Hepatocyte (in vitro differentiated cells): ENCODE measurements around the gene SRPK1. TPM values are rescaled to one million over a fixed set of nuclear protein-coding genes. Genes with fewer than 3 reads are reported as not detected.

ENCODE experiments used
- DNase-seq: peaks from one replicate; pipeline ENCODE4 v3.0.0-alpha.2; 2016; ENCODE audit warnings: low spot score
- H2AFZ ChIP-seq: fragments of 200-600 bp; sonication (generic); 2 replicates; pipeline ENCODE4 v1.6.0; 2016; ENCODE audit warnings: antibody characterized with exemption, mild to moderate bottlenecking
- H3K27ac ChIP-seq: fragments of 200-600 bp; sonication (generic); 2 replicates; pipeline ENCODE4 v1.5.1; 2016; ENCODE audit warnings: mild to moderate bottlenecking
- H3K27me3 ChIP-seq: fragments of 200-600 bp; sonication (generic); 2 replicates; pipeline ENCODE4 v1.6.1; 2016
- H3K36me3 ChIP-seq: fragments of 200-600 bp; sonication (generic); replicated peaks from 2 replicates; pipeline ENCODE4 v1.5.1; 2016; ENCODE audit warnings: low read depth; ENCODE audit not compliant: insufficient read depth
- H3K4me1 ChIP-seq: fragments of 200-600 bp; sonication (generic); 2 replicates; pipeline ENCODE4 v1.5.1; 2016; ENCODE audit warnings: mild to moderate bottlenecking, moderate library complexity; ENCODE audit not compliant: insufficient read depth
- H3K4me2 ChIP-seq: fragments of 200-600 bp; sonication (generic); 2 replicates; pipeline ENCODE4 v1.6.0; 2016
- H3K4me3 ChIP-seq: fragments of 200-600 bp; sonication (generic); 2 replicates; pipeline ENCODE4 v1.5.1; 2016; ENCODE audit warnings: mild to moderate bottlenecking
- H3K79me2 ChIP-seq: fragments of 200-600 bp; sonication (generic); 2 replicates; pipeline ENCODE4 v1.6.0; 2017; ENCODE audit warnings: mild to moderate bottlenecking
- H3K9me2 ChIP-seq: fragments of 200-600 bp; sonication (generic); replicated peaks from 2 replicates; pipeline ENCODE4 v1.6.0; 2017; ENCODE audit warnings: mild to moderate bottlenecking; ENCODE audit not compliant: insufficient read depth
- H3K9me3 ChIP-seq: fragments of 200-600 bp; sonication (generic); 2 replicates; pipeline ENCODE4 v1.5.1; 2016; ENCODE audit warnings: low read depth, mild to moderate bottlenecking
- H4K20me1 ChIP-seq: fragments of 200-600 bp; sonication (generic); 2 replicates; pipeline ENCODE4 v1.6.0; 2016; ENCODE audit warnings: mild to moderate bottlenecking; ENCODE audit not compliant: insufficient read depth, poor library complexity, severe bottlenecking
- CTCF ChIP-seq: fragments of 200-600 bp; sonication (generic); IDR thresholded peaks from 2 replicates; pipeline ENCODE4 v1.5.1; 2016; ENCODE audit warnings: antibody characterized with exemption, mild to moderate bottlenecking; ENCODE audit not compliant: poor library complexity
- EZH2 ChIP-seq: fragments of 200-600 bp; sonication (generic); IDR thresholded peaks from 2 replicates; pipeline ENCODE4 v1.6.1; 2016; ENCODE audit warnings: antibody characterized with exemption, mild to moderate bottlenecking, borderline replicate concordance
- EZH2phosphoT487 ChIP-seq: fragments of 200-600 bp; sonication (generic); IDR thresholded peaks from one replicate; pipeline ENCODE4 v1.6.1; 2018; ENCODE audit warnings: antibody characterized with exemption, mild to moderate bottlenecking, low read depth, moderate library complexity; ENCODE audit not compliant: unreplicated experiment, severe bottlenecking
- WGBS: methylation state at CpG from one replicate; pipeline ENCODE4 v1.1.6; 2016; ENCODE audit warnings: low lambda C conversion rate; ENCODE audit errors: missing lambda C conversion rate; 5-methylcytosine and 5-hydroxymethylcytosine counted together
- polyA plus RNA-seq: library from polyadenylated mRNA; unstranded; fragments of >200 nt; fragmentation: Nextera tagmentation; extraction: Ambion mirVana; gene quantifications from 2 replicates; pipeline ENCODE4 v1.2.1, GENCODE V29; 2016
- total RNA-seq: library from RNA; depleted of rRNA; stranded (reverse); fragments of >200 nt; gene quantifications from 2 replicates; pipeline ENCODE4 v1.2.3, GENCODE V29; 2014

SRPK1 gene
- total and polyA plus RNA-seq, 2 experiments from 2014 or later = 39.3 to 63.9 TPM

GRCh38 chr6:35876902-35877301 lies 44.0 kb downstream of the SRPK1 start:
- no peaks in the 10 kb centered on the region for H3K9me2 ChIP-seq
- no peak overlapping the region for H3K27ac ChIP-seq
- no peaks in the 10 kb centered on the region for H3K4me1 ChIP-seq
- H3K9me3 ChIP-seq = no peaks in the 10 kb centered on the region
- no peak for DNase-seq
- no peaks in the 10 kb centered on the region for H3K36me3 ChIP-seq
- no peaks in the 10 kb centered on the region for H3K27me3 ChIP-seq
- H3K4me3 ChIP-seq = no peak overlapping the region
- H2AFZ ChIP-seq = no peak overlapping the region
- no peaks in the 10 kb centered on the region for H3K79me2 ChIP-seq
- H3K4me2 ChIP-seq = no peak overlapping the region
- 95% methylated on average over 2 of the region's 2 CpGs for WGBS
- TF ChIP-seq EZH2phosphoT487 (no peak), CTCF (no peak), EZH2 (no peak)
- H4K20me1 ChIP-seq = no peaks in the 10 kb centered on the region

GRCh38 chr6:35874730-35875129 lies 46.2 kb downstream of the SRPK1 start:
- DNase-seq = no peak
- TF ChIP-seq CTCF (no peak), EZH2phosphoT487 (no peak), EZH2 (no peak)
- Histone ChIP-seq H3K4me2 (no peak overlapping the region), H3K9me3 (no peaks in the 10 kb centered on the region), H3K27ac (no peak overlapping the region), H3K27me3 (no peaks in the 10 kb centered on the region), H3K9me2 (no peaks in the 10 kb centered on the region), H3K79me2 (no peaks in the 10 kb centered on the region), H2AFZ (no peak overlapping the region), H4K20me1 (no peaks in the 10 kb centered on the region), H3K36me3 (peaks cover under 1% of the 10 kb centered on the region), H3K4me1 (no peaks in the 10 kb centered on the region), H3K4me3 (no peak overlapping the region)
- WGBS = 81% methylated on average over 1 of the region's 1 CpG

- H3K4me1 ChIP-seq = no peaks in the 10 kb centered on the region
- no peak for DNase-seq
- peaks cover 6% of the 10 kb centered on the region for H3K79me2 ChIP-seq
- H3K4me3 ChIP-seq = no peak overlapping the region
- no peaks in the 10 kb centered on the region for H3K27me3 ChIP-seq
- H2AFZ ChIP-seq = no peak overlapping the region
- no peaks in the 10 kb centered on the region for H3K36me3 ChIP-seq
- no peak overlapping the region for H3K27ac ChIP-seq
- no peaks in the 10 kb centered on the region for H3K9me2 ChIP-seq
- no peak for TF ChIP-seq EZH2
- TF ChIP-seq CTCF = no peak
- no peak for TF ChIP-seq EZH2phosphoT487
- H3K9me3 ChIP-seq = no peaks in the 10 kb centered on the region
- no peak overlapping the region for H3K4me2 ChIP-seq
- WGBS = 97% methylated on average over 4 of the region's 4 CpGs
- H4K20me1 ChIP-seq = no peaks in the 10 kb centered on the region
Measured at GRCh38 chr6:35859367-35859766, 61.5 kb downstream of the SRPK1 start.

- no peaks in the 10 kb centered on the region for H4K20me1 ChIP-seq
- no peaks in the 10 kb centered on the region for H3K27me3 ChIP-seq
- no peak for TF ChIP-seq EZH2phosphoT487
- TF ChIP-seq EZH2 = no peak
- TF ChIP-seq CTCF = no peak
- H3K4me3 ChIP-seq = no peak overlapping the region
- no peaks in the 10 kb centered on the region for H3K9me2 ChIP-seq
- no peak overlapping the region for H3K4me2 ChIP-seq
- no peaks in the 10 kb centered on the region for H3K9me3 ChIP-seq
- H3K27ac ChIP-seq = no peak overlapping the region
- no peak overlapping the region for H2AFZ ChIP-seq
- H3K4me1 ChIP-seq = no peaks in the 10 kb centered on the region
- no peak for DNase-seq
- H3K36me3 ChIP-seq = no peaks in the 10 kb centered on the region
- peaks cover 2% of the 10 kb centered on the region for H3K79me2 ChIP-seq
Measured at GRCh38 chr6:35857853-35858252, 63.0 kb downstream of the SRPK1 start.
